Smooth muscle cell of the brain vasculature (primary cell): ENCODE measurements around the gene ANKRD17.

Experiments
- DNase-seq: peaks from one replicate; pipeline ENCODE4 v3.0.0-alpha.2; 2012; ENCODE audit warnings: low read depth, low spot score

Gene ANKRD17

GRCh38 chr4:73055241-73055897 is 203.2 kb downstream of the ANKRD17 start:
- DNase-seq: no peak

GRCh38 chr4:73053974-73054480 is 204.6 kb downstream of the ANKRD17 start:
- DNase-seq: no peak

DNA sequence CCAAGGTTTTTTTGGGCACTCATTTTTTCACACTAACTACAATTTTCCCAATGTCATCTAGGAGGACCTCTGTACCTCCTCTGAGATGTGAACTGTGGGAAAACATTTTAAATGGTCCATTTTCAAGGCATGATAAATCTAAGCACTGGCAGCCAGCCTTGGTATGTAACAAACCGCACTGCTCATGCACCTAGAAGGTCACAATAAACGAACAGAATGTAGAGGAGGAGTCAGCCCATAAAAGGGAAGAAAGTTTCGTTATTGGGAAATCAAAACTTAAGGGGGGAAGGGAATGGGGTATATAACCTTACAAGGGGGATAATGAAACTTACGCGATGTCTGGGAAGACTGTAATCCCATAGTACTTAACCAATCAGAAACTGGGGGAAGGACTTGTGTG is 205.5 kb downstream of the ANKRD17 start:
- no peak for DNase-seq

DNA sequence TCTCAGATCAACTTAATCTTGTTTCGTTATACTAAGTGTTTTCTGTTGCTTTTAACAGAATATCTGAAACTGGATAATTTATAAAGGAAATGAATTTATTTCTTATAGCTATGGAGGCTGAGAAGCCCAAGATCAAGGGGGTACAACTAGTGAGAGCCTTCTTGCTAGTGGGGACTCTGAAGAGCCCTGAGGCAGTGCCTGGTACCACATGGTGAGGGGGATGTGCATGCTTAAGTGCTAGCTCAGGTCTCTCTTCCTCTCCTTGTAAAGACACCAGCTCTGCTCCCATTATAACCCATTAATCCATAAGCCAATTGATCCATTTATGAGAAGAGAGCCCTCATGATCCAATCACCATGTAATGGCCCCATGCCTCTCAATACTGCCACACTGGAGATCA is 207.0 kb downstream of the ANKRD17 start:
- no peak for DNase-seq

GRCh38 chr4:73045879-73046278 is 212.7 kb downstream of the ANKRD17 start:
- no peak for DNase-seq

DNA sequence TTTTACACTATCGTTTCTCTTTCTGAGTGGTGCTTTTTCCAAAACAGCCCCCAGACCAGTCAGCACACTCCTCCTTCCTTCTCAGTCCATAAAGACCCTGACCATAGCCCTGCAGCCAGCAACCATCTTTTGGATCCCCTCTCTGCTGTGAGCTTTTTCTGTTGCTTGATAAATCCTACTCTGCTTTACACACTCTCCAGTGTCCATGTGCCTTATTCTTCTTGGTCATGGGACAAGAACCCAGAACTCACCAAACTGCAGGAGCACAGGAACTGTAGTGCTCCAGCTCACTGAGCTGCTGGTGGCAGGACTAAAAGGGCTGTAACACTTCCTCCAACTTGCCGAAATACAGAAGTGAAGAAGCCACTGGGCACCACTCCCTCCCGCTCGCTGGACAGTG is 221.5 kb downstream of the ANKRD17 start:
- no peak for DNase-seq

GRCh38 chr4:73036123-73036522 is 222.5 kb downstream of the ANKRD17 start:
- DNase-seq: no peak

- no peak for DNase-seq
Measured at GRCh38 chr4:73034896-73035295, 223.7 kb downstream of the ANKRD17 start.

DNA sequence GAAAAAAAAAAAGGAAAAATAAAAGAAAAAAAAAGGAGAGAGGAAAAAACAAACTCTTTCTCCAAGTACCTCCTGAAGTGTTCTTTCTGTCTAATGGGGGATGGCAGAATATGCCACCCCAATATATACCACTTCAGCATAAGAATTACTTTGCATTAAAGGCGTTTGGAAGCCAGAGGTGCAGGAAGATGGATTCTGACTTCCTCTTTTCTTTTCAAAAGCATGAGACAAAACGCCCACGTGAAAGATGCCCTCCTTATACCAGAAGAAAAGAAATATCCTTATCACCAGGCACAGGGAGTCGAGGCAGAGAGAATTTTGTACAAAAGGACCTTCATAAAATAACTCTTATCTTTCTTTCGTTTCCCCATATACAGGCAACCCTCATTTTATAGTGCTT is 230.0 kb downstream of the ANKRD17 start:
- no peak for DNase-seq
